Activated CD4-positive, CD25-positive, alpha-beta regulatory T cell treated with anti-CD3 and anti-CD28 coated beads, Interleukin-2, amount 50 U/mL, for 16 hours (primary cell): Measurements from ENCODE around the gene IFNGR1.

Experiments
- DNase-seq: peaks from one replicate; pipeline ENCODE4 v3.0.0-alpha.2; 2020; ENCODE audit warnings: low read depth, low spot score

The IFNGR1 gene

GRCh38 chr6:137177611-137178010 lies 41.6 kb downstream of the IFNGR1 start:
- DNase-seq: no peak

DNA sequence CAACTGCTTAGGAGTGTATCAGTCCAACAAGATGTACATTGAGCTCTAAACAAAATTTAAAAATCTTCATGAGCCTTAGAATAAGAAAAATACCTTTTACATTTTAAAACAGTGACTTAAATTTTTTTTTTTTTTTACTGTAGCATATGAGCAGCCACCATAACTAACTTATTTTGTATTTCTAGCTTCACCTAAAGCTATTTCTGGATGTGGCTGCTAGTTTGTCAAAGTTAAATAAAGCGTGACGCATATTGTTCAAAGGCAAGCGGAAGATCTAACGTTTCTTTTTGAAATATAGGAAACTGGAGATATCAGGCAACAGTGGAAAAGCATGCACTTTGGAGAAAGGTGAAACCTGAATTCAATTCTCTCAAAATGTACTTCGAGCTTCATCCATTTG lies 42.5 kb downstream of the IFNGR1 start:
- no peak for DNase-seq

- DNase-seq: no peak
These were observed 43.3 kb downstream of the IFNGR1 start for GRCh38 chr6:137175868-137176245.

DNA sequence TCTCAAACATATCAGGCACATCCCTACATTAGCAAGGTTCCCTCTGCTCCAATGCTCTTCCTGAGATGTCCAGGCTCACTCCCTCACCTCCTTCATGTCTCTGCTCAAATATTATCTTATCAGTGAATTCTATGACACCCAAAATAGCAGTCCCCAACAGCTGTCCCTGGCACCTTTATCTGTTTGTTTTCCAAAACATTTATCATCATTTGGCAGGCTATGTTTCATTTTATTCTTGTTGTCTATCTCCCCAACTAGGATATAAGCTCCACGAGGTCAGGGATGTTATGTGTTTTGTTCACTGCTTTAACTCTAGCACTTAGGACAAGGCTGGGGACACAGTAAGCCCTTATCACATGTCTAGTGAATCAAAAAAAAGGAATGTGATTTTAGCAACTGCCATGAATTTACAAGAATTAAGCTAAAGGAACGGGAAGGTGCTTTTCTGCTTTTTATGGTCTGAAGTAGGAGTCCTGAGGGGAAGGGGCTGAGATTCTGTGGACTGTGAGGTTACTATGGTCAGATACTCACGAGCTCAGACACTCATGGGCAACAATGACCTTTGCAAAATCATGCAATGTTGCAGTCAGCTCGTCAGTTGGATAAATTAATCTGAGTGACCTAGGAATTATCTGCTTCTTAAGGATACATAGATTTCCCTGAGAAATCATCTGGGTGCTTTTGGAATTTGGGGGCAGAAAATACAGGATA lies 43.9 kb downstream of the IFNGR1 start:
- no peak for DNase-seq

DNA sequence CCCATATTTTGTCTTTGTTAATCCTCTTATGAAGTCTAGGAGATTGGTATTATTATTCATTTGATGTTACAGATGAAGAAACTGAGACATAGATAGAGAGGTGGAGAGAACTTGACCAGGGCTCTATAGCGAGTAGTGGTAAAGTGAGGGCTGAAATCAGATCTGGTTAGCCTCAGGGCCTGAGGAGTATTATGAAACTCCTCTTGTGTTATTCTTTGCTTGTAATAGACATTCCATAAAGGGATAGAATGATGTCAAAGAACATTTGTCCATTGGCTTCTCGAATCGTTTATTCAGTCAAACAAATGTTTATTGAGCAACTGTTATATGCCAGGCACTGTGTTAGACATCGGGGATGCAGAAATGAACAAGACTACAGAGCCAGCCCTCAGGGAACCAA lies 45.7 kb downstream of the IFNGR1 start, which contains the start of gene IL22RA2:
TSS of gene IL22RA2 (minus strand) at position 144 of the 400 bp plus-strand sequence. CDS start 11,895 bp downstream, outside the sequence.
- no peak for DNase-seq

DNA sequence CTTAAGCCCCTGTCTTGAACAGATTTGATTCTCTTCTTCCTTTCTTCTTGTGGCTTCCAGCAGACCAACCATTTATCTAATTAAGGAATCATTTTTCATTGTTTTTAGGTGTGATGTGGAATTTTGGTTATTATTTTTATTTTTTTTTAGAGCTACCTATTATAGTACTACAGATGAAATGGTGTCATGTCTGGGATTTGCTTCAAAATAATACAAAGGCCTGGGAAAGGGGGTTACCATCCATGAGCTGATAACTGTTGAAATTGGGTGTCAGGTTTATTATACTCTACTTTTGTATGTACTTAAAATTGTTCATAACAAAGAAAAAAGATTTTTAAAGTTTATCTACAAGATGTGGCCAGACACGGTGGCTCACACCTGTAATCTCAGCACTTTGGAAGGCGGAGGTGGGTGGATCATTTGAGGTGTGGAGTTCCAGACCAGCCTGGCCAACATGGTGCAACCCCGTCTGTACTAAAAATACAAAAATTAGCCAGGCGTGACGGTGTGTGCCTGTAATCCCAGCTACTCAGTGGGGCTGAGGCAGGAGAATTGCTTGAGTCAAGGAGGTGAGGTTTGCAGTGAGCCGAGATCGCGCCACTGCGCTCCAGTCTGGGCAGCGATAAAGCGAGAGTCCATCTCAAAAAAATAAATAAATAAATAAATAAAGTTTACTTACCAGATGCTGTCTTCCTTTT lies 46.3 kb downstream of the IFNGR1 start:
- DNase-seq: no peak

GRCh38 chr6:137171824-137172733 lies 47.1 kb downstream of the IFNGR1 start:
- DNase-seq: no peak

GRCh38 chr6:137171053-137171374 lies 48.2 kb downstream of the IFNGR1 start:
- DNase-seq: no peak

DNA sequence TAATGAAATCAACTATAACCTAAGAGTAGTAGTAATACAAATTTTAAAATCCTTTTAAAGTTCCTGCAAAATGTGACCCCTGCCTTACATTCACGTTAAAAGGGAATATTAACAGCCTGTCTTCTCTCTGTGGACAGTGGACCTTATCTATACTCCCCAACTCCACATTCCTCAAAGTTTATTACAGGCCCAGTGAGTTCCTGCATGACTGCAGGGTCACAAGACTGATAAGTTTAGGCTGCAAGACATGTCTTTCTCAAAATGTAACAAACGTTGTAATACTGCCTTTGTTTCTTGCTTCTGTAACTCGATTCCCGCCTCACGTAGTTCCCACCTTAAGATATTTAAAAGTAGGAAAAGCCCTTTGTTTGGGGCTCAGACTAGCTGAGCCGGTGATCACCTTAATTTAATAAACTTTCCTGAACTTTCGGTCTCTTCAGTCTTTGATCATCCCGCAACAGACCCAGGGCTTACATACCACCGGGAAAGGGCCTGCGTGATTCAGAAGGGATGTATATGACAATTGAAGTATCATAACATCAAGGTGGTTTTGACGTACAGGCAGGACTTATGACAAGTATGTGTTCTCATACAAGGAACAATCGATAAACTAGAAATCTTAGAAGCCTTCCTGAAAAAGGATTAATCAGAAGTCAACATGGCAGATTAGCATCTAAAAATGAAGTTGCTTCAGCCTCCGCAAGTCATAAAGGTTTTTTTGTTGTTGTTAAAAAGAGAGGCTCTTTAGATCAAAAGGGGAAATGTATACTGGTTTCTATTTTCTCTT lies 48.7 kb downstream of the IFNGR1 start:
- DNase-seq: no peak

DNA sequence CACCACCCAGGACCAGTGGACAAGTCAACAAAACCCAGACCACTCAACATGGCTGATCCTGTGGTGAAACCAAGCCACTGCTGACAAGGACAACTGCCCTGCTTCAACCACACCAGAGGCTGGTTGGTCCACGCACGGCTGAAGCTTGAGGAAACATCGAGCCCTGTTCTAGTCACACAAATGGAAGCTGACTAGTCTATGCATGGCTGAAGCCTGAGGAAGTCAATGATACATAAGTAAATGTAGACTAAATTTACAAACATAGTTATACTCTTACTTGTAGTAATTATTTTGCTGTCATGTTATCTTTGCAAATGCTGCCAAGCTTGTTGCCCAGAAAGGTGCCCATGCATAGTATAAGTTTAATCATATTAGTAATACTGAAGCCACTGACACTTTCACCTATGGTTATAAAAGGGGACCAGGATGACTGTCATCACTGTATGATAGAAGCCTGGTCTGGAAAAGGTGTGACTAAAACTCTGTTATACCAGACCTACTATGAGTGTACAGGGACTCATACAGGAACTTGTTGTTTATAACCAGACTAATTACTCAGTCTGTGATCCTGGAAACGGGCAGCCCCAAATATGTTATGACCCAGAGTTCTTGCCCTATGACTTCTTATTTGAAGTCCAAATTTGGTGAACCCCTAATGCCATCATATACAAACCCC lies 51.3 kb downstream of the IFNGR1 start:
- DNase-seq: no peak

DNA sequence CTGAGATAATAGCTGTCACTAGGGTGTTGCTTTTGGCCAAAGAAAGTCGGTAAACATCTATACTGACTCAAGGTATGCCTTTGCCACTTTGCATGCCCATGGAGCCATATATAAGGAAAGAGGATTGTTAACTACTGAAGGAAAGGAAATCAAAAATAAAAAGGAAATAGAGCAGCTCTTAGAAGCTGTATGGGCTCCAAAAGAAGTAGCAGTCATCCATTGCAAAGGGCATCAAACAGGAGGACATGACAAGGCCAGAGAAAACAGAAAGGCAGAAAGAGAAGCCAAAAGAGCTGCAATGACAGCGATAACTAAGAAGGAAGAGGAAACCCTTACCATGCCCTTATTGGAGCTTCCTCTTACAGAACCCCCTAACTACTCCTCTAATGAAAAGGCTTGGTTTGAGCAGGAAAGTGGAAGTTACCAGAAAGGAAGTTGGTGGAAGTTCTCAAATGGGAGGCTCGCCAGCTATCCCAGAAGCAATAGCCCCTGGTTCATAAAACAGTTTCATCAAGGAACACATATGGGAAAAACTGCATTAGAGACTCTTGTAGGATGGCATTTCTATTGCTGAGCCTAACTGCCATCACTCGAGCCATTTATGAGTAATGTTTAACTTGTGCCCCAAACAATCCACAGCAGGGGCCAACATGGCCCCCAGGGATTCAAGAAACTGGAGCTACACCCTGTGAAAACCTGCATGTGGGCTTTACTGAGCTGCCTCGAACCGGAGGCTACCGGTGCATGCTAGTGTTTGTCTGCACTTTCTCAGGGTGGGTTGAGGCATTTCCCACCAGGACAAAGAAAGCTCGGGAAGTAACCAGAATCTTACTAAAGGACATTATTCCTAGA lies 52.7 kb downstream of the IFNGR1 start:
- no peak for DNase-seq

- DNase-seq: no peak
These were observed 53.6 kb downstream of the IFNGR1 start for GRCh38 chr6:137165375-137166246.

DNA sequence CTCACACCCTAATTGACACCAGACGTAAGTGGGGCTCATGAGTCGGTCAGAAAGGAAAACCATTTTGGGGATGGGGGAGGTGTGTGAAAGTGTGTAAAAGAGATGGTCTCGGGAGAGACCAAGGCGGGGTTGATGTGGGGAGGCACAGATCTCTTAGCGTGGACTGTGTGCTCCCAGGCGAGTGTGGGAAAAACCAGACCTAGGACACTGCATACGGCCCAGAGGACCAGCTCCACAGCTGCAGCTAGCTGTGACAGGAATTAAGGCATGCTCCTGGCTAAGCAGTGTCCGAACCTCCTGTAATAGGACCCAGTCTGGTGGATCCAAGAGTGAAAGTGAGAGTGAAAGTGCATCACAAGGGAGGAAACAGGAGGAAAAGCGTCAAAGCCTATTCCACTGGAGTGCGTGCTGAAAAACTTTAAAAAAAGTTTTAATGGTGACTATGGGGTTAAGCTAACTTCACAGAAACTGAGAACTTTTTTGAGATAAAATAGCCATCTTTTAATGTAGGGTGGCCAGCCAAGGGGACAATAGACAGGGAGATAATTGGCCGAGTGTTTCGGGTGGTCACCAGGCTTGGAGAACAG lies 55.4 kb downstream of the IFNGR1 start:
- no peak for DNase-seq

DNA sequence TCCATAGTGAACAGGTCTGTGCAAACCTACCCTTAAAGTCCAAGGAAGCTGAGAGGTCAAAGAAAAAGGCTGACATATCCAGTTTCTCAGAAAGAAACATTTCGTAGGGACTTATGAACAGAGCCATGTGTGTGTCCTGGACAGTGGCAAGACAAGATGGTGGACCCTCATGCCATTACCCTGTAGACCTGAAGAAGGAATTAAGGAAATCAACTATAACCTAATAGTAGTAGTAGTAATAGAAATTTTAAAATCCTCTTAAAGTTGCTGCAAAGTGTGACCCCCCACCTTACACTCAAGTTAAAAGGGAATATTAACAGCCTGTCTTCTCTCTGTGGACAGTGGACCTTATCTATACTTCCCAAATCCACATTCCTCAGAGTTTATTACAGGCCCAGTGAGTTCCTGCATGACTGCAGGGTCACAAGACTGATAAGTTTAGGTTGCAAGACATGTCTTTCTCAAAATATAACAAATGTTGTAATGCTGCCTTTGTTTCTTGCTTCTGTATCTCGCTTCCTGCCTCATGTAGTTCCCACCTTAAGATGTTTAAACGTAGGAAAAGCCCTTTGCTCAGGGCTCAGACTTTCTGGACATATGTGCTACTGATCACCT lies 56.4 kb downstream of the IFNGR1 start:
- DNase-seq: no peak

DNA sequence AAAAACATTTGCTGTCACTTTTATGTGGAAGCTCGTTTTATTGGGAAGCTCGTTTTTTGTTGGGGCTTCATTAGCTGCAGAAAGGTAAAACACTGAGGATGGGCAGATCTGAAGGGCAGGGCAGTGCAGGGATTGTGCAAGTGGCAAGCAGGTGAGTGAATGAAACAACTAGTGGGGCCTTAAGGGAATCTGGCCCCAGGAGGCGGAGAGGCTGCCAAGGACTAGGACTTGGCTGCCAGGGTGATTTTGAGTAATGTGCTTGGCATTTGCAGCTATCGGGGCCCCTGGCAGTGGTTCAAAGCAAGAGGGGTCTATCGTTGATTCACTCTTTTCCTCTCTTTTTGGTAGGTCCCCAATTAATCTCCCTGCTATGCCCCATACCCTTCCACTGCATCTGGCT lies 57.2 kb downstream of the IFNGR1 start:
- no peak for DNase-seq

GRCh38 chr6:137160763-137161162 lies 58.4 kb downstream of the IFNGR1 start:
- no peak for DNase-seq

DNA sequence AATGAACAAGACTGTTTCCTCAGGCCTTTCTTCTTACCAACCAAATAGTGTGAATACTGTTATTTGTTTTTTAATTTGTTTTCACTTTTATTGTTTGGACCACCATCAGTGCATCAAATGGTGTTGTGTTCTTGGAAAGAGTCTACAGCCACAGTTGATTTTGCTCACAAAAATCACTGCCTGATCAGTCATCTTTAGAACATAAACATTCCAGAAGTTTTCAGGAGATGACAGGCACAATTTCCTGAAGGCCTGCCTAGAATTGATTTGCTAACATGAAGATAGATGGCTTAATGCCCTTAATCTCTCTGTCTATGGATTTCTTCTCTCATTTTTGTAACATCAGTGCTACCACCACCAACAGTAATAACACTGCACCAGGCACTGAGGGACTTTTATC lies 59.3 kb downstream of the IFNGR1 start:
- no peak for DNase-seq

- DNase-seq: no peak
These were observed 61.6 kb downstream of the IFNGR1 start for GRCh38 chr6:137157601-137158000.
